Sigmoid colon (tissue), 7 donors: Measurements from ENCODE around the gene FLRT1. TPM values are rescaled to one million over a fixed set of nuclear protein-coding genes. Genes with fewer than 3 reads are reported as not detected.

Experiments used
- DNase-seq: peaks from one replicate; pipeline ENCODE4 v3.0.0-alpha.2; 2019
- H3K27ac ChIP-seq, 4 donors: fragments of 200-600 bp; sonication (generic); one replicate each; pipeline ENCODE4 v1.5.1; 2016 to 2019; ENCODE audit warnings: mild to moderate bottlenecking in 1 of 4
- H3K27me3 ChIP-seq, 3 donors: fragments of 200-600 bp; sonication (generic); one replicate each; pipeline ENCODE4 v1.5.1; 2019; ENCODE audit warnings: mild to moderate bottlenecking in 1 of 3
- H3K36me3 ChIP-seq, 4 donors: fragments of 200-600 bp; sonication (generic); one replicate each; pipeline ENCODE4 v1.5.1; 2016 to 2019
- H3K4me1 ChIP-seq, 4 donors: fragments of 200-600 bp; sonication (generic); one replicate each; pipeline ENCODE4 v1.5.1; 2017 to 2019
- H3K4me3 ChIP-seq, 4 donors: fragments of 200-600 bp; sonication (generic); one replicate each; pipeline ENCODE4 v1.5.1; 2017 to 2019; ENCODE audit warnings: mild to moderate bottlenecking in 2 of 4, moderate library complexity in 1 of 4
- H3K9me3 ChIP-seq, 4 donors: fragments of 200-600 bp in 3 of 4; sonication (generic) in 3 of 4; one replicate each; pipeline versions ENCODE4 v1.5.1 to v1.6.1; 2013 to 2019
- EP300 ChIP-seq, 4 donors: sonication (generic); formaldehyde crosslinking; IDR thresholded peaks; one replicate each; pipeline ENCODE4 v1.6.1; 2017; ENCODE audit warnings: antibody characterized with exemption in 4 of 4
- POLR2A ChIP-seq, 2 donors: fragments of 450-650 bp; IDR thresholded peaks; one replicate each; pipeline ENCODE4 v1.6.1; 2016; ENCODE audit warnings: antibody characterized with exemption in 2 of 2, mild to moderate bottlenecking in 2 of 2, moderate library complexity in 2 of 2
- POLR2AphosphoS5 ChIP-seq, 4 donors: sonication (generic); formaldehyde crosslinking; IDR thresholded peaks; one replicate each; pipeline ENCODE4 v1.6.1; 2017; ENCODE audit warnings: antibody characterized with exemption in 4 of 4
- WGBS, 2 donors: extraction: QIAGEN DNeasy Blood & Tissue Kit; methylation state at CpG; one replicate each; pipeline ENCODE4 v1.1.7; 2013; 5-methylcytosine and 5-hydroxymethylcytosine counted together
- intact Hi-C: fragments of 100-400 bp; cut with DNase I; formaldehyde crosslinking; loops from one replicate; pipeline ENCODE4 v1.15.1; 2023
- polyA plus RNA-seq, 3 donors: library from polyadenylated mRNA; stranded (reverse); fragments of 200-250 nt; gene quantifications; one replicate each; pipeline ENCODE4 v1.2.3, GENCODE V29; 2013
- total RNA-seq, 4 donors: library from RNA; depleted of rRNA; stranded (reverse); fragments of >200 nt; gene quantifications; one replicate each; pipeline ENCODE4 v1.1.0, GENCODE V29; 2016
- TF ChIP-seq, protein P1 (sequence below), 4 experiments: fragments of 450-650 bp in 3 of 4; fragments of 200-600 bp in 1 of 4; IDR thresholded peaks; one replicate each; pipeline ENCODE4 v1.5.1; 2016 to 2019; ENCODE audit warnings: antibody characterized with exemption in 4 of 4, mild to moderate bottlenecking in 3 of 4, moderate library complexity in 2 of 4
- donor health status: healthy with polysubstance abuse.
- donor health status: Bipolar disorder and iron deficiency.
- donor health status: healthy.

Gene FLRT1
- total and polyA plus RNA-seq, 7 donors, result 0.66 to 6.9 (median 2.9) TPM; not detected in 2

GRCh38 chr11:64025205-64025604 lies 10.5 kb upstream of the FLRT1 start:
- no peak for TF ChIP-seq POLR2AphosphoS5 (IDR thresholded peaks at IDR 0.05)
- TF ChIP-seq POLR2A (IDR thresholded peaks at IDR 0.05), result no peak
- TF ChIP-seq, protein P1, sequence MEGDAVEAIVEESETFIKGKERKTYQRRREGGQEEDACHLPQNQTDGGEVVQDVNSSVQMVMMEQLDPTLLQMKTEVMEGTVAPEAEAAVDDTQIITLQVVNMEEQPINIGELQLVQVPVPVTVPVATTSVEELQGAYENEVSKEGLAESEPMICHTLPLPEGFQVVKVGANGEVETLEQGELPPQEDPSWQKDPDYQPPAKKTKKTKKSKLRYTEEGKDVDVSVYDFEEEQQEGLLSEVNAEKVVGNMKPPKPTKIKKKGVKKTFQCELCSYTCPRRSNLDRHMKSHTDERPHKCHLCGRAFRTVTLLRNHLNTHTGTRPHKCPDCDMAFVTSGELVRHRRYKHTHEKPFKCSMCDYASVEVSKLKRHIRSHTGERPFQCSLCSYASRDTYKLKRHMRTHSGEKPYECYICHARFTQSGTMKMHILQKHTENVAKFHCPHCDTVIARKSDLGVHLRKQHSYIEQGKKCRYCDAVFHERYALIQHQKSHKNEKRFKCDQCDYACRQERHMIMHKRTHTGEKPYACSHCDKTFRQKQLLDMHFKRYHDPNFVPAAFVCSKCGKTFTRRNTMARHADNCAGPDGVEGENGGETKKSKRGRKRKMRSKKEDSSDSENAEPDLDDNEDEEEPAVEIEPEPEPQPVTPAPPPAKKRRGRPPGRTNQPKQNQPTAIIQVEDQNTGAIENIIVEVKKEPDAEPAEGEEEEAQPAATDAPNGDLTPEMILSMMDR (IDR thresholded peaks at IDR 0.05), result no peak
- TF ChIP-seq EP300 (IDR thresholded peaks at IDR 0.05), result no peak
- Histone ChIP-seq H3K9me3 (no peaks in the 10 kb centered on the region), H3K36me3 (no peaks in the 10 kb centered on the region), H3K27ac (no peak overlapping the region), H3K4me3 (no peak overlapping the region), H3K27me3 (peaks cover 0 to 12% (median 0%) of the 10 kb centered on the region in 3 donors), H3K4me1 (peaks cover 0 to 10% (median 8%) of the 10 kb centered on the region in 4 donors)
- intact Hi-C loops, result no loop called here
- WGBS, 2 donors, result 90 to 91% methylated on average over 4 of the region's 4 CpGs
- no peak for DNase-seq

DNA sequence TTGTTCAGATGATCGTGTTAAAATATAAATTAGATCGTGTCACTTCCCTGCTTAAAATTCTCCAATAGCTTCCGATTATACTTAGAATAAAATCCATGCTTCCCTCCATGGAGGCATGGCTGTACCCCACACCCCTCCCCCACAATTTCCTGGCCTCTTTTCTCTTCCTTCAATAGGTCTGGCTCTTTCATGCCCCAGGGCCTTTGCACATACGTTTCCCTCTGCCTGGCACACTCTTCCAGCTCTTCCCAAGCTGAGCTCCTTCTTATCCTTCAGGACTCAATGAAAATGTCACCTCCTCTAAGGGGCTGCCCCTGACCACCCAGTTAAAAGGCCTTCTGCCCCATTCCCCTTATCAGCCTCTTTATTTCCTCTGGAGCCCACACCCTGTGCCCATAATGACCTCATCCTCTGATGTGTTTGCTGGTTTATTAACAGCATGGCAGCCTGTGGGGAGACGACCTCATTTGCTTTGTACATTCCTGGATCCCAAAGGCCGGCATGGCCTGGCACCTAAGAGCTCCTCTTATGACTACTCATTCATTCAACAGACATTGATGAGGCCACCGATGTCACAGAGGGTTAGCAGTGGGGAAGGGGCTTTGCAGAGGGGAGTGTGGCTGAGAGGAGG lies 9.0 kb upstream of the FLRT1 start:
- intact Hi-C loops, result no loop called here
- Histone ChIP-seq H3K27ac (no peak overlapping the region), H3K4me3 (no peak overlapping the region), H3K36me3 (no peaks in the 10 kb centered on the region), H3K27me3 (peaks cover 0 to 12% (median 0%) of the 10 kb centered on the region in 3 donors), H3K4me1 (peaks cover 0 to 10% (median 8%) of the 10 kb centered on the region in 4 donors), H3K9me3 (no peaks in the 10 kb centered on the region)
- WGBS, 2 donors, result 85 to 86% methylated on average over 7 of the region's 7 CpGs
- no peak for TF ChIP-seq POLR2A (IDR thresholded peaks at IDR 0.05)
- no peak for TF ChIP-seq POLR2AphosphoS5 (IDR thresholded peaks at IDR 0.05)
- TF ChIP-seq, protein P1 (IDR thresholded peaks at IDR 0.05), result no peak
- no peak for TF ChIP-seq EP300 (IDR thresholded peaks at IDR 0.05)
- DNase-seq, result no peak

DNA sequence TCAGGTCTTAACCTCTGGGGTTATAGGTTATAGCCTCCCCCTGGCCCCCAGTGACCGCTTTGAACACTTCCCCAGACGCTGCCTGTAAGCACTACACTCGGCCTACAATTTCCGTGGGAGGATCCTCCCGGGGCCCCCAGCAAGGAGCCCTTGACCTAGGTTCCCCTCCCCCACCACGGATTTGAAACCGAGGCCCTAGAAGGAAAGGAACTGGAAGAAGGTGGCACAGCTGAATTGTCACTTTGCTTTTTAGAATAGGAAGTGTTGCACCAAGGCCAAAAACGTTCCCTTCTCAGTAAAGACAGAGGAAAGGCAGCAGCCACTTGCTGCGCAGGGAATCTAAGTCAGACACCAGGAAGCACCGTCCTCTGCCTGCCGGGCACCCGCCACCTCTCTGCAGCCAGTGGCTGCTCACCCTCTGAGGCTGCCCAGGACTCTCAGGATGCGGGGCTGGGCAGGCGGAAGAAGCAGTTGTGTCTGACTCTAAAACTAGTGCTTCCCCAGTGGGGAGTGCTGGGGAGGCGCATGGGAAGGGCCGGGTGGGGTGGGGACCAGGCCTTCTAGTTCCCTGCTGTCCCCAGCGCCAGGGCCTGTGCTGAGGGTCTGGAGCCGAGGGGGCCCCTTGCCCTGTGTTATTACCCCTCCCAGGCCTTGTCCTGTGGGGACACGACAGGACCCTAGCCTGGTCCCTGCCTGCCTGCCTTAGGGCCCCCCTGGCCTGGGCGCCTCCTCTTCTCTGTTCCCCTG lies 7.9 kb upstream of the FLRT1 start:
- intact Hi-C loops, result no loop called here

GRCh38 chr11:64028398-64029115 lies 7.2 kb upstream of the FLRT1 start:
- 17 to 20% methylated on average over 22 of the region's 22 CpGs for WGBS, 2 donors
- Histone ChIP-seq H3K4me1 (peaks cover 0 to 10% (median 8%) of the 10 kb centered on the region in 4 donors), H3K36me3 (no peaks in the 10 kb centered on the region), H3K9me3 (no peaks in the 10 kb centered on the region), H3K27me3 (peaks cover 0 to 12% (median 0%) of the 10 kb centered on the region in 3 donors), H3K4me3 (peak overlapping the region in 2 of 4 donors; percentile 5 to 10), H3K27ac (no peak overlapping the region)
- intact Hi-C loops, result no loop called here
- no peak for DNase-seq
- TF ChIP-seq EP300 (IDR thresholded peaks at IDR 0.05), result no peak
- TF ChIP-seq POLR2AphosphoS5 (IDR thresholded peaks at IDR 0.05), result no peak
- no peak for TF ChIP-seq POLR2A (IDR thresholded peaks at IDR 0.05)
- TF ChIP-seq, protein P1 (IDR thresholded peaks at IDR 0.05), result no peak

More for the DNA sequence above, 7.9 kb upstream of the FLRT1 start:
- Histone ChIP-seq H3K27me3 (peaks cover 0 to 12% (median 0%) of the 10 kb centered on the region in 3 donors), H3K4me1 (peaks cover 0 to 10% (median 8%) of the 10 kb centered on the region in 4 donors), H3K9me3 (no peaks in the 10 kb centered on the region), H3K27ac (no peak overlapping the region), H3K36me3 (no peaks in the 10 kb centered on the region), H3K4me3 (peak overlapping the region in 1 of 4 donors; percentile 5)
- no peak for DNase-seq
- 46 to 75% methylated on average over 20 of the region's 20 CpGs for WGBS, 2 donors
- TF ChIP-seq EP300 (IDR thresholded peaks at IDR 0.05) (no peak), POLR2AphosphoS5 (IDR thresholded peaks at IDR 0.05) (no peak), POLR2A (IDR thresholded peaks at IDR 0.05) (no peak)
- TF ChIP-seq, protein P1 (IDR thresholded peaks at IDR 0.05), result no peak
